SU-DHL-6 (cell line): ENCODE measurements around the gene MAST4.

ENCODE experiments used
- H2AFZ ChIP-seq: fragments of 200-600 bp; sonication (generic); 2 replicates; pipeline ENCODE4 v1.6.1; 2014; ENCODE audit warnings: low read depth, mild to moderate bottlenecking, moderate library complexity, mixed read lengths, antibody characterized with exemption, low read length; ENCODE audit not compliant: severe bottlenecking
- H3F3A ChIP-seq: fragments of 200-600 bp; shearing (Covaris generic); 2 replicates; pipeline ENCODE4 v1.6.0; 2016; ENCODE audit warnings: antibody characterized with exemption, mild to moderate bottlenecking; ENCODE audit not compliant: insufficient read depth
- H3K27ac ChIP-seq: fragments of 200-600 bp; sonication (generic); 2 replicates; pipeline ENCODE4 v1.5.1; 2016; ENCODE audit warnings: low read depth, mild to moderate bottlenecking, low read length, moderate library complexity, mixed read lengths
- H3K27me3 ChIP-seq: fragments of 200-600 bp; sonication (generic), shearing (Covaris generic); 2 replicates; pipeline ENCODE4 v1.6.0; 2014; ENCODE audit warnings: mild to moderate bottlenecking, low read length
- H3K36me3 ChIP-seq: fragments of 200-600 bp; sonication (generic); 2 replicates; pipeline ENCODE4 v1.6.1; 2014; ENCODE audit warnings: mild to moderate bottlenecking, low read length, mixed read lengths
- H3K4me2 ChIP-seq: fragments of 300-600, 200-600 bp; shearing (Covaris generic), sonication (generic); 2 replicates; pipeline ENCODE4 v1.6.0; 2014; ENCODE audit warnings: low read length, low read depth, mild to moderate bottlenecking; ENCODE audit not compliant: poor library complexity, severe bottlenecking
- H3K4me3 ChIP-seq: fragments of 200-600 bp; sonication (generic); 2 replicates; pipeline ENCODE4 v1.5.1; 2014; ENCODE audit warnings: antibody characterized with exemption, low read length, mild to moderate bottlenecking, mixed read lengths; ENCODE audit not compliant: insufficient read depth, poor library complexity, severe bottlenecking
- H3K79me2 ChIP-seq: fragments of 200-600 bp; sonication (generic); 2 replicates; pipeline ENCODE4 v1.6.1; 2014; ENCODE audit warnings: mild to moderate bottlenecking, low read length, moderate library complexity; ENCODE audit not compliant: insufficient read depth
- H3K9ac ChIP-seq: fragments of 200-600 bp; sonication (generic); 2 replicates; pipeline ENCODE4 v1.7.0; 2014; ENCODE audit warnings: mild to moderate bottlenecking, low read length
- H3K9me2 ChIP-seq: fragments of 200-600 bp; sonication (generic); replicated peaks from 2 replicates; pipeline ENCODE4 v1.6.1; 2014; ENCODE audit warnings: low read length; ENCODE audit not compliant: insufficient read depth
- H3K9me3 ChIP-seq: fragments of 200-600 bp; sonication (generic); 2 replicates; pipeline ENCODE4 v1.6.1; 2014; ENCODE audit warnings: low read length, mixed read lengths; ENCODE audit not compliant: insufficient read depth
- H4K20me1 ChIP-seq: fragments of 200-600 bp; sonication (generic); 2 replicates; pipeline ENCODE4 v1.6.1; 2014; ENCODE audit warnings: low read depth, mild to moderate bottlenecking, antibody characterized with exemption, low read length, moderate library complexity, mixed read lengths
- CTCF ChIP-seq: fragments of 200-600 bp; sonication (generic); IDR thresholded peaks from one replicate; pipeline ENCODE4 v1.5.1; 2017; ENCODE audit warnings: antibody characterized with exemption, mild to moderate bottlenecking, low read length, moderate library complexity; ENCODE audit not compliant: insufficient read depth, poor library complexity, severe bottlenecking
- EZH2phosphoT487 ChIP-seq: fragments of 200-600 bp; sonication (generic), shearing (Covaris generic); conservative IDR thresholded peaks from 2 replicates; pipeline ENCODE4 v1.6.1; 2018; ENCODE audit warnings: mild to moderate bottlenecking, antibody characterized with exemption, low read length, moderate library complexity, mixed read lengths

The MAST4 gene

GRCh38 chr5:66796305-66797292 lies 200.4 kb downstream of the MAST4 start:
- Histone ChIP-seq H3F3A (no peaks in the 10 kb centered on the region), H3K9me2 (no peaks in the 10 kb centered on the region), H3K4me2 (no peak overlapping the region), H3K79me2 (no peaks in the 10 kb centered on the region), H3K27me3 (no peaks in the 10 kb centered on the region), H3K27ac (no peak overlapping the region), H4K20me1 (no peaks in the 10 kb centered on the region), H3K36me3 (no peaks in the 10 kb centered on the region), H3K9me3 (no peaks in the 10 kb centered on the region), H3K9ac (no peak overlapping the region), H2AFZ (no peak overlapping the region), H3K4me3 (no peak overlapping the region)
- no peak for TF ChIP-seq EZH2phosphoT487
- no peak for TF ChIP-seq CTCF

GRCh38 chr5:66802941-66803340 lies 206.7 kb downstream of the MAST4 start:
- Histone ChIP-seq H4K20me1 (no peaks in the 10 kb centered on the region), H3K27me3 (no peaks in the 10 kb centered on the region), H3F3A (no peaks in the 10 kb centered on the region), H3K9ac (no peak overlapping the region), H3K4me2 (no peak overlapping the region), H3K79me2 (no peaks in the 10 kb centered on the region), H3K36me3 (no peaks in the 10 kb centered on the region), H2AFZ (no peak overlapping the region), H3K27ac (no peak overlapping the region), H3K9me3 (no peaks in the 10 kb centered on the region), H3K9me2 (no peaks in the 10 kb centered on the region), H3K4me3 (no peak overlapping the region)
- TF ChIP-seq EZH2phosphoT487 (no peak), CTCF (no peak)

GRCh38 chr5:66805514-66806430 lies 209.6 kb downstream of the MAST4 start:
- no peak for TF ChIP-seq EZH2phosphoT487
- TF ChIP-seq CTCF: no peak
- no peak overlapping the region for H3K4me2 ChIP-seq
- H3K79me2 ChIP-seq: no peaks in the 10 kb centered on the region
- no peak overlapping the region for H3K27ac ChIP-seq
- H3K9me3 ChIP-seq: no peaks in the 10 kb centered on the region
- H3F3A ChIP-seq: no peaks in the 10 kb centered on the region
- H3K27me3 ChIP-seq: no peaks in the 10 kb centered on the region
- H2AFZ ChIP-seq: no peak overlapping the region
- no peaks in the 10 kb centered on the region for H4K20me1 ChIP-seq
- H3K4me3 ChIP-seq: no peak overlapping the region
- H3K9me2 ChIP-seq: no peaks in the 10 kb centered on the region
- no peak overlapping the region for H3K9ac ChIP-seq
- no peaks in the 10 kb centered on the region for H3K36me3 ChIP-seq
